ENCODE results near the gene CARD18. TPM values are rescaled to one million over a fixed set of nuclear protein-coding genes. Genes with fewer than 3 reads are reported as not detected.
A peak's percentile ranks its signal among the peaks of the same experiment; 100 is the strongest.
"Not testable (repeated sequence)": the region's sequence is repeated elsewhere in the genome, so short reads cannot be mapped to it uniquely, and the experiment has no call there.

Gene CARD18
- total RNA-seq, 6 experiments from 2014 or later = not detected

GRCh38 chr11:105109855-105110687 is 29.5 kb downstream of the CARD18 start:
- H3K4me3 ChIP-seq = no peak overlapping the region
- ATAC-seq (peak; percentile 40 to 78 (median 61)), DNase-seq (no peak)
- TF ChIP-seq CTCF (IDR thresholded peaks at IDR 0.05) (no peak), POLR2A (IDR thresholded peaks at IDR 0.05) (no peak)
- H3K36me3 ChIP-seq = no peaks in the 10 kb centered on the region
- H3K27me3 ChIP-seq = no peaks in the 10 kb centered on the region
- 23% methylated on average over 8 of the region's 8 CpGs for WGBS (ENCODE audit: insufficient coverage, low coverage, low lambda C conversion rate, missing lambda C conversion rate)
- H3K9me3 ChIP-seq = no peaks in the 10 kb centered on the region
- H3K4me1 ChIP-seq = no peaks in the 10 kb centered on the region
- H3K27ac ChIP-seq = no peak overlapping the region
- intact Hi-C loops (cut with DNase I) = no loop called here

- H3K4me1 ChIP-seq = no peaks in the 10 kb centered on the region
- no peak overlapping the region for H3K4me3 ChIP-seq
- 67% methylated on average over 1 of the region's 1 CpG for WGBS (ENCODE audit: insufficient coverage, low coverage, low lambda C conversion rate, missing lambda C conversion rate)
- intact Hi-C loops (cut with DNase I) = no loop called here
- DNase-seq (no peak), ATAC-seq (no peak)
- no peaks in the 10 kb centered on the region for H3K36me3 ChIP-seq
- TF ChIP-seq POLR2A (IDR thresholded peaks at IDR 0.05) (no peak), CTCF (IDR thresholded peaks at IDR 0.05) (no peak)
- no peak overlapping the region for H3K27ac ChIP-seq
- H3K9me3 ChIP-seq = no peaks in the 10 kb centered on the region
- no peaks in the 10 kb centered on the region for H3K27me3 ChIP-seq
Measured at GRCh38 chr11:105109321-105109720, 30.2 kb downstream of the CARD18 start.

GRCh38 chr11:105108247-105108646 is 31.3 kb downstream of the CARD18 start:
- no peaks in the 10 kb centered on the region for H3K36me3 ChIP-seq
- no peaks in the 10 kb centered on the region for H3K4me1 ChIP-seq
- ATAC-seq (no peak), DNase-seq (no peak)
- H3K4me3 ChIP-seq = no peak overlapping the region
- H3K27me3 ChIP-seq = no peaks in the 10 kb centered on the region
- WGBS (ENCODE audit: insufficient coverage, low coverage, low lambda C conversion rate, missing lambda C conversion rate) = 73% methylated on average over 1 of the region's 1 CpG
- no peaks in the 10 kb centered on the region for H3K9me3 ChIP-seq
- no peak overlapping the region for H3K27ac ChIP-seq
- TF ChIP-seq CTCF (IDR thresholded peaks at IDR 0.05) (no peak), POLR2A (IDR thresholded peaks at IDR 0.05) (no peak)
- intact Hi-C loops (cut with DNase I) = no loop called here

GRCh38 chr11:105107226-105107825 is 32.2 kb downstream of the CARD18 start:
- H3K4me1 ChIP-seq; H3K27me3 ChIP-seq; H3K9me3 ChIP-seq; H3K4me3 ChIP-seq; intact Hi-C loops (cut with DNase I); H3K27ac ChIP-seq; DNase-seq; H3K36me3 ChIP-seq; ATAC-seq: not testable (repeated sequence)
- 53% methylated on average over 8 of the region's 8 CpGs for WGBS (ENCODE audit: insufficient coverage, low coverage, low lambda C conversion rate, missing lambda C conversion rate)

- Histone ChIP-seq H3K27ac (no peak overlapping the region), H3K9me3 (no peaks in the 10 kb centered on the region), H3K4me3 (no peak overlapping the region), H3K27me3 (no peaks in the 10 kb centered on the region), H3K36me3 (no peaks in the 10 kb centered on the region), H3K4me1 (no peaks in the 10 kb centered on the region)
- no peak for ATAC-seq
- WGBS (ENCODE audit: insufficient coverage, low coverage, low lambda C conversion rate, missing lambda C conversion rate) = 42% methylated on average over 1 of the region's 1 CpG
- TF ChIP-seq CTCF (IDR thresholded peaks at IDR 0.05) = no peak
- no peak for TF ChIP-seq POLR2A (IDR thresholded peaks at IDR 0.05)
- intact Hi-C loops (cut with DNase I) = no loop called here
- no peak for DNase-seq
Measured at GRCh38 chr11:105106140-105106539, 33.4 kb downstream of the CARD18 start.
